ENCODE measurements around the gene DLGAP1.

DLGAP1 gene

DNA sequence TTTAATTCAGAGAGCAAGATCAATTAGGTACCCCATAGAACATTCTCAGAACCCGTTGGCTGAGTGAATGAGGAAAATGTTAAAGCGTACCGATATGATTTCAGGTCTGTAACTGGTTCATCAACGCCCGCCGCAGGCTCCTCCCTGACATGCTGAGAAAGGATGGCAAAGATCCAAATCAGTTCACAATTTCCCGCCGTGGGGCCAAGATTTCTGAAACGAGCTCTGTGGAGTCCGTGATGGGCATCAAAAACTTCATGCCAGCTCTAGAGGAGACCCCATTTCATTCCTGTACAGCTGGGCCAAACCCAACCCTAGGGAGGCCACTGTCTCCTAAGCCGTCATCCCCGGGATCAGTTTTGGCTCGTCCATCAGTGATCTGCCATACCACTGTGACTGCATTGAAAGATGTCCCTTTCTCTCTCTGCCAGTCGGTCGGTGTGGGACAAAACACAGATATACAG, 997.8 kb downstream of the DLGAP1 start:
- Histone ChIP-seq H3K27ac (ENCODE audit: low read depth, low read length) (no peak overlapping the region), H3K27me3 (ENCODE audit: insufficient read depth, low read length) (no peaks in the 10 kb centered on the region), H3K4me1 (ENCODE audit: control insufficient read depth, insufficient read depth, low read length, unreplicated experiment) (peaks cover 40% of the 10 kb centered on the region), H3K4me3 (ENCODE audit: low read depth, low read length) (no peak overlapping the region), H3K36me3 (ENCODE audit: insufficient read depth, low read length) (peaks cover 59% of the 10 kb centered on the region), H3K79me2 (ENCODE audit: control insufficient read depth, insufficient read depth, low read length, unreplicated experiment) (peaks cover 58% of the 10 kb centered on the region), H2AFZ (ENCODE audit: low read length, unreplicated experiment) (no peak overlapping the region)

DNA sequence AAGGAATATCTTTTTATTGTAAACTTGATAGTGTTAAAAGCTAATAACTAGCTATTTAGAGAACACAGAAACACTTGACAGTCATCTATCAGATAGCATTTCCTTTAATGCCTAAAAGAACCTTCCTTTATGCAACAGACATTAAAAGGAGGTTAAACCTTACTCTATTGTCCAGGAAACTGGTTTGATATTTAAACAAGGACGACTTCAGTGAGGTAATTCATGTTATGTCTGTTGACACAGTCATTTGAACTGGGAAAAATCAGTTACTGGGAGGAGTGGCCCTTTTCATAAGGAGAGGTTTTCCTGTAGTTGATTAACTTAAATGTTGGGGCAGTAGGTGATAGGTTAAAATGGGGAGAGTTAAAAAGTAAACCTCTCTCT, 998.4 kb downstream of the DLGAP1 start:
- Histone ChIP-seq H3K4me1 (ENCODE audit: control insufficient read depth, insufficient read depth, low read length, unreplicated experiment) (peaks cover 39% of the 10 kb centered on the region), H3K4me3 (ENCODE audit: low read depth, low read length) (no peak overlapping the region), H3K27me3 (ENCODE audit: insufficient read depth, low read length) (no peaks in the 10 kb centered on the region), H3K36me3 (ENCODE audit: insufficient read depth, low read length) (peaks cover 55% of the 10 kb centered on the region), H3K27ac (ENCODE audit: low read depth, low read length) (no peak overlapping the region), H2AFZ (ENCODE audit: low read length, unreplicated experiment) (no peak overlapping the region), H3K79me2 (ENCODE audit: control insufficient read depth, insufficient read depth, low read length, unreplicated experiment) (peaks cover 64% of the 10 kb centered on the region)

DNA sequence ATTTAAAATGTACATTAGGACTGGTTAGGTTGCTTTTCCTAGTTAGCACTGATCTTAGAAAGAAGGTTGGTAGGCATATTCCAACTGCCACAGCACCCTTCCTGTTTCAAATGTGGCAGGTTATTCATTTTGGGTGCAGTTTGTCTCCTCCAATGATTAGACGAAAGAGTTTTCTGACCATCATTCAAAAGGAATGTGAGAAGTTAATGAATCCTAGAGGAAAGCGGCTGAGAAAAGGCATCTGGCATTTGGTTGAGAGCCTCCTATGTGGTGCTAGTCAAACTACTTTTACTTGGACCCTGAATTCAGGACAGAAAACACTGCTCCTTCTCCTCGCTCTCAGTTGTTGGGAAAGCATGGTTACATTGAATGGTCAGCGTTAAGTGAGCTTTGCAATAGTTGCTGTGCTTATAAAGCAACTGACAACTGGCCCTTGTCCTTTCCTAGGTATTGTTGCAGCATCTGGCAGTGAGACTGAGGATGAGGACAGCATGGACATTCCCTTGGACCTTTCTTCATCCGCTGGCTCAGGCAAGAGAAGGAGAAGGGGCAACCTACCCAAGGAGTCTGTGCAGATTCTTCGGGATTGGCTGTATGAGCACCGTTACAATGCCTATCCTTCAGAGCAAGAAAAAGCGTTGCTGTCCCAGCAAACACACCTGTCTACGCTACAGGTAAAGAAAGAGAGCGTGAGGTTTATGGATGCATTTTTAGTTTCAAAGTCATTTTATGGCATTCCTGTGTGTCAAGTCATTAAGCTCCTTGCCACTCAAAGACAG, 999.0 kb downstream of the DLGAP1 start:
- H3K4me3 ChIP-seq (ENCODE audit: low read depth, low read length): peak overlapping the region; percentile 96
- H3K27me3 ChIP-seq (ENCODE audit: insufficient read depth, low read length): no peaks in the 10 kb centered on the region
- H3K4me1 ChIP-seq (ENCODE audit: control insufficient read depth, insufficient read depth, low read length, unreplicated experiment): peaks cover 39% of the 10 kb centered on the region
- peak overlapping the region; percentile 99; the same call in 1 of the 2 replicates for H3K27ac ChIP-seq (ENCODE audit: low read depth, low read length)
- peaks cover 53% of the 10 kb centered on the region for H3K36me3 ChIP-seq (ENCODE audit: insufficient read depth, low read length)
- peaks cover 70% of the 10 kb centered on the region for H3K79me2 ChIP-seq (ENCODE audit: control insufficient read depth, insufficient read depth, low read length, unreplicated experiment)
- no peak overlapping the region for H2AFZ ChIP-seq (ENCODE audit: low read length, unreplicated experiment)

DNA sequence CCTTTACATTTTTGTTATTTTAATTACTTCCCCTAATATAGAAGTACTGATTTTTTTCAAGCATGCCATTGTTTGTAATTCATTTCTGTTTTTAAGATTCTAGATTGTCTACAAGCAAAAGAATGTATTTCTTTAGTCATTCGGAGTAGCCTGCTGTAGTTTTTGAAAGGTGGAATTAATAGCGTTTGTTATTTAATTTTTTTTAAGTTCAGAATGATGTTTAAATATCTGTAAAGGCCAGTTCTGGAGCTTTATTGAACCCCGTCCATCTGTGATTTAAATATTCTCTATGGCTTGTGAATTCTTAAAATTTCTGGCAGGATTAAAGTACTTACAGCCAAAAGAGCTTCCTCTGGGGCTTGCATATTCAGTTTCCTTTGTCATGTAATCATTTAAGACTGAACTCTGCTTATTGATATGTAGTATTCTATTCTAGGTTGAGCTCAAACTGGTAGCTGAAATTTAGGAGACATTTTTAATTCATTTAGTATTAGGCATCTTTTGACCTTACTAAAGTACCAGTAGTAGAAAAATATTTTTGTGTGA, 999.9 kb downstream of the DLGAP1 start:
- H2AFZ ChIP-seq (ENCODE audit: low read length, unreplicated experiment): no peak overlapping the region
- H3K36me3 ChIP-seq (ENCODE audit: insufficient read depth, low read length): peaks cover 44% of the 10 kb centered on the region
- H3K4me1 ChIP-seq (ENCODE audit: control insufficient read depth, insufficient read depth, low read length, unreplicated experiment): peaks cover 39% of the 10 kb centered on the region
- peak overlapping the region; percentile 99 for H3K27ac ChIP-seq (ENCODE audit: low read depth, low read length)
- H3K79me2 ChIP-seq (ENCODE audit: control insufficient read depth, insufficient read depth, low read length, unreplicated experiment): peaks cover 78% of the 10 kb centered on the region
- no peaks in the 10 kb centered on the region for H3K27me3 ChIP-seq (ENCODE audit: insufficient read depth, low read length)
- peak overlapping the region; percentile 96 for H3K4me3 ChIP-seq (ENCODE audit: low read depth, low read length)

DNA sequence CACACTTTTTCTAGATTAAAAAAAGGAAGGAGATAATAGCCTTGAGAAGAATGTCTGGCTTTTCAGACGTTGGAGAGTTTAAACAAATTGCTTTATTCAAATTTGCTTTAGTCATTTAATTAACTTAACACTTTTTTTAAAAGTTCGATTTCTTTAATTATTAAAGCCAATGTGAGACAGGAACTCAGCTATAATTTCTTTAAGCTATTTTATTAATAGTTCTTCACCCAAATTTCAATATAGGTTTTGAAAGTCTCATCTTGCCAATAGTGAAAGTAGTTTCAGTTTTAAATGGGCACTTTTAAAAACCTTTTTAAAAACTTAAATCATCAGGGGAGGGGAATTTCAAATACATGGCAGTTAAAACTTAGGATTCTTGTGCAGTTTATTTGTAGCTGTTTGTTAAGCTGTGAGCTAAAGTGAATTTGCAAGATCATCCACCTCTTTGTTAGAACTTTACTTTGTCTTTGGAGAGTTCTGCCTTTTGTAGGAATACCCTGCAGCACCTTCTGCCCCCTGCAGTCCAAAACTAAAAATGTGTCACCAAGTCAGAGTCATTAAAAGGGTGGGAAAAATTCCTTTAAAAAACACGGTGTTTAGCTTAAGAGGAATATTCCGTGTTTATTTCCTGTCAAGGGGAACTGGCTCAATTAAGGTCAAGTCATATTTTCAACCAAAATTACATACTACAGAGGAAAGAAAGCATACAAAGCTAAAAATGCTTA, 1000.6 kb downstream of the DLGAP1 start:
- H3K4me1 ChIP-seq (ENCODE audit: control insufficient read depth, insufficient read depth, low read length, unreplicated experiment): peaks cover 35% of the 10 kb centered on the region
- H3K27me3 ChIP-seq (ENCODE audit: insufficient read depth, low read length): no peaks in the 10 kb centered on the region
- H3K4me3 ChIP-seq (ENCODE audit: low read depth, low read length): peak overlapping the region; percentile 96
- H3K36me3 ChIP-seq (ENCODE audit: insufficient read depth, low read length): peaks cover 40% of the 10 kb centered on the region
- no peak overlapping the region for H2AFZ ChIP-seq (ENCODE audit: low read length, unreplicated experiment)
- H3K79me2 ChIP-seq (ENCODE audit: control insufficient read depth, insufficient read depth, low read length, unreplicated experiment): peaks cover 80% of the 10 kb centered on the region
- H3K27ac ChIP-seq (ENCODE audit: low read depth, low read length): peak overlapping the region; percentile 99

DNA sequence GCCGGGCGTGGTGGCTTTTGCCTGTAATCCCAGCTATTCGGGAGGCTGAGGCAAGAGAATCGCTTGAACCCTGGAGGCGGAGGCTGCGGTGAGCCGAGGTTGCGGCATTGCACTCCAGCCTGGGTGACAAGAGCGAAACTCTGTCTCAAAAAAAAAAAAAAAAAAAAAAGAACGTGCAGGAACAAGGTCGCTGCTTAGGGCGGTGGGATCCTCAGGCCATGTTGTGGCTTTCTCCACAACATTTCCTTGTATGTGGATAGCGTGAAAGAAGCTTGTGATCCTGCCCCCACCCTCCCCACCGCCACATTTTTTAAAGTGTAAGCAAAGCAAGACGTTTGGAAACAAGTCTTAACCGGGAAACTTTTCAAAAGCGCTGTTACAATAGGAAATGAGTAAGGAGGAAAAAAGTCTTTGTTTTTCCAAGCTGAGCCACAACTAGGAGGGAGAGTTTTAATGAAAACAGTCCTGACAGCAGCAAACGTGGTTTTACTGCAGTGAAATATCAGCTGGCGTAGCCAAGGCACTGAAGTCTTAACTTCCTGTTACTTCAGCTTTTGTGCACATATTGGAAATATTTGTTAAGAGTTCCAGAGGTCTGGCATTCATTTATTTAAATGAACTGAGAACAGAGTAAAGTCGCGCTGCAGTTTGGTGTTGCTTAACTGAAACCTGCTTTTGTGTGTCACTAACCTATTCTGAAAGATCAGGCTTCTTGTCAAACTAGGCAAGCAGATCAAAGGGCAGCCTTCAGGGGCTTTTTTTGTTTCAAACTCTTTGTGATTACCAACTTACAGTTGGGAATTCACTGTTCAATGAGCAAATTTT, 1001.4 kb downstream of the DLGAP1 start:
- peak overlapping the region; percentile 96 for H3K4me3 ChIP-seq (ENCODE audit: low read depth, low read length)
- H3K27me3 ChIP-seq (ENCODE audit: insufficient read depth, low read length): no peaks in the 10 kb centered on the region
- no peak overlapping the region for H2AFZ ChIP-seq (ENCODE audit: low read length, unreplicated experiment)
- H3K27ac ChIP-seq (ENCODE audit: low read depth, low read length): peak overlapping the region; percentile 99
- peaks cover 33% of the 10 kb centered on the region for H3K36me3 ChIP-seq (ENCODE audit: insufficient read depth, low read length)
- H3K79me2 ChIP-seq (ENCODE audit: control insufficient read depth, insufficient read depth, low read length, unreplicated experiment): peaks cover 83% of the 10 kb centered on the region
- peaks cover 28% of the 10 kb centered on the region for H3K4me1 ChIP-seq (ENCODE audit: control insufficient read depth, insufficient read depth, low read length, unreplicated experiment)

DNA sequence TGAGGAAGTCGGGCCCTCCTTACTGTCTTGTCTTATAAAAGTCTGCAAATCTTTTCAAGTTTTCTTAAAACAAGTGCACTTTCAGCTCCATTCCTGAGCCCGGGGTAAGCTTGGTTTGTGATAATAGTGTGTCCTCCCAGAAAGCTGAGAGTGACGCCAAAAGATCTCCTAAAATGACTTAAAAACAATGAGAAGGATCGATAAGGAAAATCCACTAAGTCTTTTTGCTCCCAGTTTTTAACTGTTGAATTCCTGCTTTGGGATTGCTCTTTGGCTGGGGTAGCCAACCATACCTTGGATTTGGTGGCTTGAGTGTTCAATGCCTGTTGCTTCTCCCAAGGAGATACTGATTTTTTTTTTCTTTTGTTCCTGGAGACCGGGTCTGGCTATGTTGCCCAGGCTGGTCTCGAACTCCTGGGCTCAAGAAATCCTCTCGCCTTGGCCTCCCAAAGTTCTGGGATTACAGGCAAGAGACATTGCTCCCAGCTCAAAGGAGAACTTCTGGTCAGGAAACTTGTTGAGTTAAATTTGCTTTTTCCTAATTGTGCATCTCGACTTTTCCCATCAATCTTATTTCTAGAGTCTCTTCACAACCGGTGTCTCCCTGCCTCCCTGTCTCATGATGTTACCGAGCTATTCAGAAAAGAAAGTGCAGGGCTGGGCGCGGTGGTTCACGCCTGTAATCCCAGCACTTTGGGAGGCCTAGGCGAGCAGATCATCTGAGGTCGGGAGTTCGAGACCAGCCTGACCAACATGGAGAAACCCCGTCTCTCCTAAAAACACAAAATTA, 1002.2 kb downstream of the DLGAP1 start:
- Histone ChIP-seq H3K4me3 (ENCODE audit: low read depth, low read length) (peak overlapping the region; percentile 96), H3K4me1 (ENCODE audit: control insufficient read depth, insufficient read depth, low read length, unreplicated experiment) (peaks cover 20% of the 10 kb centered on the region), H2AFZ (ENCODE audit: low read length, unreplicated experiment) (no peak overlapping the region), H3K79me2 (ENCODE audit: control insufficient read depth, insufficient read depth, low read length, unreplicated experiment) (peaks cover 82% of the 10 kb centered on the region), H3K36me3 (ENCODE audit: insufficient read depth, low read length) (peaks cover 25% of the 10 kb centered on the region), H3K27ac (ENCODE audit: low read depth, low read length) (peak overlapping the region; percentile 99), H3K27me3 (ENCODE audit: insufficient read depth, low read length) (no peaks in the 10 kb centered on the region)

DNA sequence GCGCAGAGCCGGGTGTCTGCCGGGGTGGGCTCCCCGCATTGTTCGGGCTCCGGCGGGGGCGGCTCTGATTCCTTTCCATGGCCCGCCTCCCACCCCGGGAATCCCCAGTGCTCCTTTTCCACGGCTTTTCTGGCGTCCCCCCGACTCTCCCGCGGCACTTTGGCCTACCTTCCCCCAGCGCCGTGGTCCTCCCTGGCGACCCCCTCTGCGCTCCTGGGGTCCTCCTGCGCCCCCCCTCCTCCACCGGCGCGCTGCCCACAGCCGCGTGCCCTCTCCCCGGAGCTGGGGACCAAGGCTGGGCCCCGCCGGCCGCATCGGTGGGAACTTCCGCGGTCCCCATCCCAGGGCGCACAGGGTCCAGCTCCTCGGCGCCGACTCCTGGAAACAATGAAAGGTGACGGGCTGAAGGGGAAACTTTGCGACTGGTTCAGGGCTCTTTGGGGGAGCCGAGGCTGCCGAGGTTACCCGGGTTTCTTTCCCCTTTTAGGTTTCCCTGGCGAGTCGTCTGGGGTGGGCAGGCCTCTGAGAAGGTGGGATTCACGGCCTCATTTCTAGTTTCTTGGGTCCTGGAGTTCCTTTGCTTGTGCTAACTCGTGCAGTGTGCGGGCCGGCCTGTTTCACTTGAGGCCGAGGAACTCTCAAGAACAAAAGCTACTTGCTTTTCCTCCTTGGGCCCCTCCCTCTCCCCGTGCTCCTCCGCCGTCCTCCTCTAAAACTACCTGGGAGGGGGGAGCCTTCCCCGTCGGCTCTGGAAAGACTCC, 1002.9 kb downstream of the DLGAP1 start:
- peaks cover 76% of the 10 kb centered on the region for H3K79me2 ChIP-seq (ENCODE audit: control insufficient read depth, insufficient read depth, low read length, unreplicated experiment)
- no peaks in the 10 kb centered on the region for H3K27me3 ChIP-seq (ENCODE audit: insufficient read depth, low read length)

DNA sequence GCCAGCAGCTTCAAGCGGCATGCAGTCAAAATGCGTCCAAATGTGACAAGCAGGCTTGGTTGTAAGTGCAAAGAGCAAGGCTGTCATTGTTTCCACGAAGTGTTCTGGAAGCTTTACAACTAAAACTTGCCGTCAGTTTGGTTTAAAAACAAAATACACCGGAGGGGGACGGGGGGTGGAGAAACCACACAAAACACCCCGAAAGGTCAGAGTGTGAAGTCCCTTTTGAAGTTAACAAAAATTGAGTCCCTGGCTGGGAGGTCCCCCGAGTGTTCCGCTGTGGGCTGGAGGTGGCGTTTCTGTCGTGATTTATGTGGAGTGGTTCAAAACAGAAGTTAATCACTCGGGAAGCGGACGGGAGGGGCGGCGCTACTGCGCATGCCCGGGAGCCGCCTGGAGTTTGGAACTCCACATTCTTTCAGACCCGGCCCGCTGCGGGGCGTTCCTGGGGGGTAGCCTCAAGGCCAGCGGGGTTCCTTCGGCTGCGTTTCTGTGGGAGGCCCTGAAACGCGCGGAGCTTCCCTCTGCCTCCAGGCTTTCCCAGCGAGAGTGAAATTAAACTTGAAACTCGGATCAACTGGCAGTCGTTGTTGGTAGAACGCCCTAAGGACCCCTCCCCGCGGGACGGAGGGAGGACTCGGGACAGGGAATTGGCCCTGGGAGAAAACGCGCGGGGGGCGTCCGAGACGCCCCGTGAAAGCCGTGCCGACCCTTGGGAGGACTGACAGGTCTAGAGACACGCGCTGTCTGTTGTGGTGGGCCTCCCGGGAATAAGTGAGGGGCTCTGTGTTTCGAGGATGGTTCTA, 1003.7 kb downstream of the DLGAP1 start:
- peaks cover 68% of the 10 kb centered on the region for H3K79me2 ChIP-seq (ENCODE audit: control insufficient read depth, insufficient read depth, low read length, unreplicated experiment)
- no peaks in the 10 kb centered on the region for H3K27me3 ChIP-seq (ENCODE audit: insufficient read depth, low read length)
- H3K27ac ChIP-seq (ENCODE audit: low read depth, low read length): peak overlapping the region; percentile 99
- H3K4me3 ChIP-seq (ENCODE audit: low read depth, low read length): peak overlapping the region; percentile 96
- H2AFZ ChIP-seq (ENCODE audit: low read length, unreplicated experiment): no peak overlapping the region
- peaks cover 23% of the 10 kb centered on the region for H3K4me1 ChIP-seq (ENCODE audit: control insufficient read depth, insufficient read depth, low read length, unreplicated experiment)
- peaks cover 11% of the 10 kb centered on the region for H3K36me3 ChIP-seq (ENCODE audit: insufficient read depth, low read length)

More for the DNA sequence above, 1002.9 kb downstream of the DLGAP1 start:
- Histone ChIP-seq H3K4me1 (ENCODE audit: control insufficient read depth, insufficient read depth, low read length, unreplicated experiment) (peaks cover 20% of the 10 kb centered on the region), H3K27ac (ENCODE audit: low read depth, low read length) (peak overlapping the region; percentile 99), H3K4me3 (ENCODE audit: low read depth, low read length) (peak overlapping the region; percentile 96), H2AFZ (ENCODE audit: low read length, unreplicated experiment) (no peak overlapping the region), H3K36me3 (ENCODE audit: insufficient read depth, low read length) (peaks cover 19% of the 10 kb centered on the region)
